ENCODE data around the gene ASCC3. TPM values are rescaled to one million over a fixed set of nuclear protein-coding genes. Genes with fewer than 3 reads are reported as not detected.
"Not testable (repeated sequence)": the region's sequence is repeated elsewhere in the genome, so short reads cannot be mapped to it uniquely, and the experiment has no call there.

Gene ASCC3
- total RNA-seq, 1 donor from 2014 or later: 27.4 TPM

DNA sequence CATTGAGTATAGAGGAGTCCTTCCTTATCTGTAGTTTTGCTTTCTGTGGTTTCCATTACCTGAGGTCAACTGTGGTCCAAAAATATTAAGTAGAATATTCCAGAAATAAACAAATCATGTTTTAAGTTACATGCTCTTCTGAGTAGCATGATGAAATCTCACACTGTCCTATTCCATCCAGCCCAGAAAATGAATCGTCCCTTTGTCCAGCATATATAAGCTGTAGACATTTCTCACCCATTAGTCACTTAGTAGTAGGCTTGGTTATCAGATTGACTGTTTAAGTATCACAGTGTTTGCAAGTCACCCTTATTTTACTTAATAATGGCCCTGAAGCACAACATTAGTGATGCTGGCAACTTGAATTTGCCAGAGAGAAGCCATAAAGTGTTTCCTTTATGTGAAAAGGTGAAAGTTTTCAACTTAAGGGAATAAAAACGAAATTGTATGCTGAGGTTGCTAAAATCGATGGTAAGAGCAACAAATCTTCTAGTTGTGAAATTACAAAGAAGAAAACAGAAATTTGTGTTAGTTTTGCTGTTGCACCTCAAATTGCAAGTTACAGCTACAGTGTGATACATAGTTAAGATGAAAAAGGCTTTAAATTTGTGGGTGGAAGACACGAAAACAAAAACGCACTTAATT, 217.8 kb downstream of the ASCC3 start:
- DNase-seq (ENCODE audit: low spot score): no peak

DNA sequence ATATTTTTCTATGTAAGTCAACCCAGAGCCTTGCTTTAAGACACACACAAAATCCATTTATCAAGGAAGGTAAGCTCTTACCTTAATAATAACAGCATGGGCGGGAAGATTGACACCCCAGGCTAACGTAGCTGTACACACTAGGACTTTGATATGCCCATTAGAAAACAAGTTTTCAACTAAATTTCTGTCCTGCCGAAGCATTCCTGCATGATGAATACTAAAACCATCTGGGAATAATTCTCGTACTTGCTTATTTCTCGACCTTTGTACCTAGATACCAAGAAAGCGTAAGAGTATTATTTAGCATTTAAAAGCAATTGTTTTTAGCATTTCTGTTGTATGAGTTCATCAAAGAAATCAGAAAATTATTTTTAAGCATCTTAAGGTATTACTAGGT, 218.9 kb downstream of the ASCC3 start:
- no peak for DNase-seq (ENCODE audit: low spot score)

DNA sequence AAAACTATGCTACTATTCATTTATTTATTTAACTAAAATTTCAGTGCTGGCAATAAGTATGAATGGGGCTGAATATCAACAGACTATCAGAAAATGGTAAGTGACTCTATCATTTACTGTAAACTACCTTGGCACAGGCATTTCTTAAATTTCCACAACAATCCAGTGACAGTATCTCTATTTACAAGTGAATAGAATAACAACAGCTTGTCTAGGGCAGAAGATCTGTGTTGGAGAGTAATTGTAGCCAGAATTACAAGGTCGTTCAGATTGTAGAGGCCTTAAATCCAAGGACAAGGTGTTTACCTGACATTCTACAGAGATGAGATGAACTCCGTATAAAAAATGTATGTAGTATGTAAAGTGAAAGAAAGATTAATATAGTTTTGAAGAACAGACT, 222.6 kb downstream of the ASCC3 start:
- no peak for DNase-seq (ENCODE audit: low spot score)

DNA sequence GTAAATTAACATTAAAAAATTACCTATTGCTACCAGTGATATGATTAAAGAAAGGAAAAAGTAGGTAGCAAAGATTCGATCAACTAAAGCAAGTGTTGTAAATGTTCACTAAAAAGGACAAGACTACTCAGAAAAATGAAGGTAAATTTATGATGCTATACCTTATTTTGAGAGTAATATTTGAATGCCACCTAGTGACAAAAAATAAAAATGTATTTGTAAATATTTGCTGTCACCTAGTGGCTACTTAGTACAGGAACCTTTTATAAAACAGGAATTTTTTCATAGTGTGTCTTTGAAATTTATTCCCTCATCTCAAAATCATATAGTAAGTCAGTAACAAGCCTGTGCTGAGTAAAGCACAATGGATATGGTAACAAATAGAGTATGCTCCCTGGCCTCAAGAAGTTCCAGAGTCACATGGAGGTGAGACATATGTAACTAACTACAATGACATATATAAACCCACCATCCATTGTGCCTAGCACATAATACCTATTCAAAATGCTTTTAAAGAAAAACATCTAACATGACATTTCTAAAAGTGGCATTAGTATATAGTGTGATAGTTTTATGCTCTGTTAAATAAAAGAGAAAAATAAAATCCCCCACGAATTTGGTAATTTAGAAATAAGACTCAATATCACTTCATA, 223.3 kb downstream of the ASCC3 start:
- no peak for DNase-seq (ENCODE audit: low spot score)

DNA sequence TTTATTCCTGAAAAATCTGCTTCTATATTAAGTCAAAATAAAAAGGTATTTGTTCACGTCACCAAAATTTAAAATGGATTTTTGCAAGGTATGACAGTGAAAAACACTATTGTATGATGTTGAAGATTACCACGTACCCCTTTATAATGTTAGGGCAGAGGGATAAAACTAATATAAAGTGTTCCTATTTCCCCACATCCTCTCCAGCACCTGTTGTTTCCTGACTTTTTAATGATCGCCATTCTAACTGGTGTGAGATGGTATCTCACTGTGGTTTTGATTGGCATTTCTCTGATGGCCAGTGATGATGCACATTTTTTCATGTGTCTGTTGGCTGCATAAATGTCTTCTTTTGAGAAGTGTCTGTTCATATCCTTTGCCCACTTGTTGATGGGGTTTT, 240.0 kb downstream of the ASCC3 start:
- not testable (repeated sequence) for DNase-seq (ENCODE audit: low spot score)

DNA sequence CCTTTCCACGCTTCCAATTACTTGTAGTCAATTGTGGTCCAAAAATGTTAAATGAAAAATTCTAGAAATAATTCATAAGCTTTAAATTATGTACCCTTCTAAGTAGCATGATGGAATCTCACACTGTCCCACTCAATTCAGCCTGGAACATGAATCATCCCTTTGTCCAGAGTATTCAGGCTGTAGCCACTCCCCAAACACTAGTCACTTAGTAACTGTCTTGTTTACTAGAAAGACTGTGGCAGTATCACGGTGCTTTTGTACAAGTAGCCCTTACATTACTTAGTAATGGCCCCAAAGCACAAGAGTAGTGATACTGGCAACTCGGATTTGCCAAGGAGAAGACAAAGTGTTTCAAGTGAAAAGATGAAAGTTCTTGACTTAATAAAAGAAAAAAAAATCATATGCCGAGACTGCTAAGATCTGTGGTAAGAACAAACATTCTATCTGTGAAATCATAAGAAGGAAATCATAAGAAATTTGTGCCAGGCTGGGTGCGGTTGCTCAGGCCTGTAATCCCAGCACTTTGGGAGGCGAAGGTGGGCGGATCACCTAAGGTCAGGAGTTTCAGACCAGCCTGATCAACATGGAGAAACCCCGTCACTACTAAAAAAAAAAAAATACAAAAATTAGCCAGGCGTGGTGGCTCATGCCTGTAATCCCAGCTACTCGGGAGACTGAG, 247.9 kb downstream of the ASCC3 start:
- no peak for DNase-seq (ENCODE audit: low spot score)

DNA sequence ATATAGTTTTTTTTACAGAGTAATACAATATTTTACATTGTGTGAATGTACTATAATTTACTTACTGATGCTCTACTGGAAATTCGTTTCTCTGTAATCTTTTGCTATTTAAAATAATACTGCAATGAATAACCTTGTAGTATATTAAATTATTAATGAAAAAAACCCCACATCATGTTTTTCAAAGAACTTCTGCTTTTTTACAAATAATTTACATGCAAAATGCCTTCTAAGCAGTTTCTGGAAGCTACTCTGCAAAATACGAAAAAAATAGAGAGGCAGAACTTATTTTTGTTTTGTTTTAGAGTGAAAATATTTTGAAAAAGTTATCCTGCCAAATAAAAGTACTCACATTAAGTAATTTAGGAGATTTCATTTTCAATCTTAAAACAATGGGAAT, 250.6 kb downstream of the ASCC3 start:
- DNase-seq (ENCODE audit: low spot score): no peak

DNA sequence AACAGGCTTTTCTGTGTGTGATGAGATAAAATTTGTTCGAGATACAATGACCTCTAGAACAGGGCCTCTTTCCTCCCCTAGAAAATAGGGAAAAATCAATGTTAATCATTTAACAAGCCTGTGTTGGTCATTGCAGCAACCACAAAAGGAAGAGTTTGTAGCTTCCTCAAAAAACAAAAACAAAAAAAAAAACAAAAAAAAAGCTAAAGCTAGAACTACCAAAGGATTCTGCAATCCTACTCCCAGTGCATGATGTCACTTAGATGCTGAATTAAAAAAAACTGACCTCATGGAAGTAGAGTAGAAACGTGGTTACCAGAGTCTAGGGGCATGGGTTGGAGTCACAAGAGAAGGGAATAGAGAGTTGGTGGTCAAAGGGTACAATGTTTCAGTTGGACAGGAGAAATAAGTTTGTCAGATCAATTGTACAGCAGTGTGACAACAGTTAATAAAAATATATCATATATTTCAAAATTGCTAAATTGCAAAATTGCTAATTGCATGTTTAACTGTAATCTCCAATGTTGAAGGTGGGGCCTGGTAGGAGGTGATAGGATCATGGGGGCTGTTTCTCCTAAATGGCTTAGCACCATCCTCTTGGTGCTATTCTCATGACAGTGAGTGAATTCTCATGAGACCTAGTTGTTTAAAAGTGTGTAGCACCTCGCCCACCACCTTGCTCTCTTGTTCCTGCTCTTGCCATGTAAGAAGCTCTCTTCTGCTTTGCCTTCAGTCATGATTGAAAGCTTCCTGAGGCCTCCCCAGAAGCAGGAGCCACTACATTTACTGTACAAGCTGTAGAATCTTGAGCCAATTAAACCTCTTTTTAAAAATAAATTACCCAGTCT, 253.0 kb downstream of the ASCC3 start:
- no peak for DNase-seq (ENCODE audit: low spot score)

DNA sequence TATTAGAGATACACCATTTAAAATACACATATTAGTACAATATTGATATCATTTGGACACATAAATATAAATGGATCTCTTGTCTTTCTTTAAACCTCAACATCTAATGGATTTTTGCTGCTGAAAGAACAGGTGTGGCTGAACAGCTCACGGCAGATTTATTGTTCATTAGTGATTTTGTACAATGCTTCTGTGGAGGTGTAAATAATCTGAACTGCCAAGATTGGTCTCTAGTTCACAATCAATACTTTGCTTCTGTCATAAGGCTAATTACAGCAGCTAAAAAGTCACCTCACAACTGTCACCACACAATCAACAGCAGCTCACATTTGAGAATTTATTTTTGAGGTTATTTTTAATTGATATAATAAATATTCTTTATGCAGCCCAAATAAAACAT, 254.4 kb downstream of the ASCC3 start:
- no peak for DNase-seq (ENCODE audit: low spot score)

DNA sequence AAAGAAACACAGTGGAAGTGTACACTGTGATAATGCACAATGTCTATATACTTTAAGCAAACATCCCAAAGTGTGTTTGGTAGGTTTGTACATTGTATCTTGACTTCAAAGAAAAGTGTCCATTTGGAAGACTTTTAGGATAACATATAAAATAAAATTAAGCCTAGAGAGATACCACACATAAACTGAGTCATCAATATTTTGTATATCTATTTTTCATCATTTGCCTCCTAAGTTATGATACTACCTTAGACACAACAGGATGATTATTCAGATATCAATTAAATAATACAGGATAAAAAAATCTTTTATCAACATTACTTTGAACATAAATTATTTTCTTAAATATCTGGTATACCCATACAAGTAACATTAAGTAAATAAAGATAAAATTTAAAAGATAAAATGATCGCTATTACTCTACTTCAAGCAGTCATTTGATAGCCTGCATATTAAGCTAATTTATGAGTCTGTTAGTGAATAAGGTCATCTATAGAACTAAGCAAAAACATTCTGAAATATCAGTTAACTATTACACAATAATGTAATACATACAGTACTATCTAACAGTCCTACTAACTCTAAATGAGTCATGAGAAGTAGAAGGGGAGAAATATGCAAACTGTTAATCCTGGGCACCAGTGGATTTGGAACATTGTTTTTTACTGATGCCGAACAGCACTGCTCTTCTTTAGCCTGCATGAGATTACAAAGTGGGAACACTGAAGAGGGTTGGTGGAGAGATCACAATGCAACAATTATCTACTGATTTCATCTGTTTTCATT, 258.0 kb downstream of the ASCC3 start:
- DNase-seq (ENCODE audit: low spot score): no peak

DNA sequence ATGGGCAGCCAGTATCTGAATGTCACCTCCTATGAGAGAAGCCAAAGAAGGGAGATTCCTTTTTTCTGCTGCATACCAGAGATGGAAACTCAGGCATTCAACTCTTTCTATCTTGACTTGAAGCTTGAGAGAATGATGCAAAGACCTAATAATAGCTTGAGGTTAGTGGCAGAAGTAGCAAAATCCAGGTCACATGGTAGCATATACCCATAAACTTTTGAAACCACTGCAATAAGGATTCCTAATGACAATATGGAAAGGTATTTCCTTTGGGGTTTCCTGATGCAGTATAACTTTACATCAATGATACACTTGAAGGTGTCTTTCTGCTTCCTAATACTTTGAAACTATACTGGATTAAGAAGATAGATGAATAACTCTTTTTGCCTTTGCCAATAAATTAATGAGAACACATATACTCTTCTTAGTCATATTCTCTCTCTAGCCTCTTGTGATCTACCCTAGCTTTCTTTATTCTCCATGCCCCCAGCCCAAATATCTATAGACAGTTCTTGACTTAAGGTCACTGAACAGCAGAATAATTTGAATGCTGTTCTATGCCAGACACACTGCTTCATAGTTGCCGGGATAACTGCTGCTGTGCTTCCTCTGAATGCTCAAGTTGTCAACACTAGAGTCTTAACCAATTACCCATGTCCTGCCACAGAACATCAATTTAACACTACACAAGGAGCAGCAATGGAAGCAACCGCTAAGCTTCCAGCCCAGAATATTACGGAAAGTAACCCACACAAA, 260.9 kb downstream of the ASCC3 start:
- DNase-seq (ENCODE audit: low spot score): no peak

DNA sequence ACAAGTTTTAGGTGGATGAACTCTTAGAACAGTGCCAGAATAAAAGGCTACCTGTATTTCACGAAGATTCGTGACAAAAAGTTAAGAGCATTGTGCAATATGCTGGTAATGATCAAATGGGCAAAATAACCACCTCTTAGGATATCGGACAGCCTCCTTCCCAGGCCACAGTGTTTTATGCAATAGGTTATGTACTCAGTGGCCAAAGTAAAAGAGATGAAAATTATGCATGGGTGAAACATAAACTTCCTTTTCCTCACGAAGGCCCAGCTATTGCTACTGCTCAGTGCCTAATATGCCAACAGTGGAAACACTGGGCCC, 262.8 kb downstream of the ASCC3 start:
- no peak for DNase-seq (ENCODE audit: low spot score)

DNA sequence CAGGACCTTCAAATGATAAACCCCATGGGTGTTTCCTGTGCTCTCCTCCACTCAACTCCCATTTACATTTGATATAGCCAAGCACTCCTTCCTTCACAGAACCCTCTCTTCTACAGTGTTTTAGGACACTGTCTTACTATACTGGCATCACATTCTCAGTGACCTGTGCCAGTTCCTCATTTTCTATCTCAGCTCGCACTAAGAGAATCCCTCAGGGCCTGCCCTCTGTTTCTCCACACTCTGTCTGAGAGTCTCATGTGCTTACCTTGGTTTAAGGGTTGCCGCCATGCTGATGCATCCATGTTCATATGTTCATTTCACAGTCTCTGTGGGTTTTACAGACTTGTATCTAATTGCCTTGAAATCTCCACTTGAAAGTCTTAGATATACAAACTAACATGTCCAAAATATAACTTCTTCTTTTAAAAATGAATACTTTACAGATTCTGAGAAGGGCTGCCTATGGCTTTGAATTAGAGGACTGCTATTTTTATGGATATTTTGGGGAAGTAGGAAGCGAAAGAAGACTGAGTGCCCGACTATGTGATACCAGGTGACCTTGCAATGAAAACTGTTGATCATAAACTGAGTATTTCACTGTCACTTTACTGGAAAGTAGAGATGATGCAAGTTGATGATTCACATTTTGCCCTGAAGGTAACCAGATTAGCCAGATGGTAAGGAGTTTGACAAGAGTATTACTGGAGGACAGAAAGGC, 263.3 kb downstream of the ASCC3 start:
- no peak for DNase-seq (ENCODE audit: low spot score)

DNA sequence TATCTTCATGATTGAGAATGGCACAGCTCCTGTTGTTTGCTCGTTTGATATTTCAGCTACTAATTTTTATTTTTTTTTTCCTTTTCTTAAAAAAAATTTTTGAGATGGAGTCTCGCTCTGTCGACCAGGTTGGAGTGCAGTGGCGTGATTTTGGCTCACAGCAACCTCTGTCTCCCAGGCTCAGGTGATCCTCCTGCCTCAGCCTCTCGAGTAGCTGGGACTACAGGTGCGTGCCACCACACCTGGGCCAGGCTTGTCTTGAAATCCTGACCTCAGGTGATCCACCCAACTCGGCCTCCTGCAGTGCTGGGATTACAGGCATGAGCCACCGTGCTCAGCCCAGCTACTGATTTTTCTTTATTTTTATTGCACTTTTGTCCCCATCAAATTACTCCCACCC, 266.2 kb downstream of the ASCC3 start:
- no peak for DNase-seq (ENCODE audit: low spot score)

DNA sequence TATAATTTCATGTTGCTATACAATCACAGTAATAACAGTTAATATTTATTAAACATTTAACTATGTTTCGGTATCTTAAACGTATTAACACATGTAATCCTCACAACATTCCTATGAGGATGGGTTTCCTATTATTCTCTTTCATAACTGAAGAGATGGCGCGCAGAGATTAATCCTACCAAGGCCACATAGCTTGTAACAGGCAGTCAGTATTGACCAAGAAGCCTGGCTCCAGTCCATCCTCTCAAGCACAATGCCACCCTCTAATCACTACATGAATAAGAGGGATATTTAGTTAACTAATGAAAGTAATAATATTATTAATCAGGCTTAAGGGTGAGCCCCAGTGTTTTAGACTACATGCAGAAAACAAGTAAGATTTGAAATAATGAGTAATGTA, 266.7 kb downstream of the ASCC3 start:
- no peak for DNase-seq (ENCODE audit: low spot score)

DNA sequence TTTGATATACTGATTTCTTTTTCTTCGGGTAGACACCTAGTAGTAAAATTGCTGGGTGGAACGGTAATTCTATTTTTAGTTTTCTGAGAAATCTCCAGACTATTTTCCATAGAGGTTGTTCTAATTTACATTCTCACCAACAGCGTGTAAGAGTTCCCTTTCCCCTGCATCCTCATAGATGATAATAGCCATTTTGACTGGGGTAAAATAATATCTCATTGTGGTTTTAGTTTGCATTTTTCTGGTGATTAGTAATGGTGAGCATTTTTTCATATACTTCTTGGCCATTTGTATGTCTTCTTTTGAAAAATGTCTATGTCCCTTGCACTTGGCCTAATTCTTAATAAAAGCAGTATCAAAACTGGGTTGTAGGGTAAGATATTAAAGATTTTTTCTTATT, 267.5 kb downstream of the ASCC3 start:
- DNase-seq (ENCODE audit: low spot score): no peak

DNA sequence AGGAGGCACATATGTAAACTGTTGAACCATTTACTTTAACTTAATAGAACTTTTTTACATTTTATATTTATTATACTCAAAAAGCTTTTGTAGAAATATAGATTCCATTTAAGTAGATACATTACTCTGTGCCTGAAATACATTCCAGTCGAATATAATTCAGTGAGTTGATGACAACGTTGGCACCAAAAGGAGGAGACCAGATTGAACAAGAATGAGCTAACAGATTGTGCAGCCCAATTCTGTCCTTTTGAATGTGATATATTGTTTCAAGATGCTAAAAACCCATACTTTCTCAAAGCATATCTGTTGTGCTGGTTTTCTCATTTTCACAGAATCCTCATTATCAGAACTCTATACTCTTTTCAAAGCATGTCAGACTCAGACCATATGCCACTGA, 269.0 kb downstream of the ASCC3 start:
- DNase-seq (ENCODE audit: low spot score): no peak

DNA sequence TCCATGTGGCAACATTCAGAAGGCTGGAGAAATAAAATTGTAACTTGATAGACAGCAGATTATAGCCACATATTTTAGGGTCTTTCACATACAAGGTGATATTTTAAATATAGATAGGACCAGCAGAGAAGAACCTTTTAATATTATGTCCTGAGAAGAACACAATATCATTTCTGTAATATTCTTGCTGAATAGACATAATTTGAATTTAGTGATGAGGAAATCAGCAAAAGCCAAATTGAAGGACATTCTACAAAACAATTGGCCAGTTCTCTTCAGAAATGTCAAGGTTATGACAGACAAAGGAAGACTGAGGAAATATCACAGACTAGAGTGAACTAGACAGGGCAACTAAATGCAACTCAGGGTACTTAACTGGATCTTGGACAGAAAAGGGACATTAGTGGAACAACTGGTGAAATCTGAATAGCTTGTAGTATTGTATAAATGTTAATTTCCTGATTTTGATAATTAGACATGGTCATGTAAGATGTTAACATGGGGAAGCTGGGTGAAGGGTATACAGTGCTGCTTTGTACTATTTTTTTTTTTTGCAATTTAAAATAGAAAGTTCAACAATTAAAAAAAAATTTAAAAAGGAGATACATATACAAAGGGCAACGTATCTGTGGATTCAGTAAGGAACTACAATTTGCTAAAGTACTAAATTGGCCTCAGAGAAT, 281.9 kb downstream of the ASCC3 start:
- DNase-seq (ENCODE audit: low spot score): no peak

DNA sequence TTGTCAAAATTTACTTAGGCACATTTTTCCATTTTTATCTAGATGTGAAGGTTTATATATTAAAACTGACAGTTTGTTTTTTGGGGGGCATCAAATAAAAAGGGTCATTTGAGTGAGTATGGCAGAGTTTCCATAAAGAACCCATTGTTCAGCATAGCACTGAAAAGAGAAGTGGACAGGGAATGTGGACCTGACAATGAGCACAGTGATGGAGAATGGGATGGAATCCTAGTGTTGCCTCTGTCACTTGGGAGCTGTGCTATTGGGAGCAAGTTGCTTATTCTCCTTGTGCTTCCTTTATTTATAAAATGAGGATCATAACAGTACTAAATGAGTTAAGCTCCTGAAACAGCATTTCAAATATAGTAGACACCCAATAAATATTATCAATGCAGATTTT, 285.7 kb downstream of the ASCC3 start:
- DNase-seq (ENCODE audit: low spot score): no peak
